Loucy (cell line): ENCODE data around the gene SCN10A.

ENCODE experiments used
- EZH2phosphoT487 ChIP-seq: fragments of 200-600 bp; IDR thresholded peaks from 2 replicates; pipeline ENCODE4 v1.6.1; 2018; ENCODE audit warnings: antibody characterized with exemption, mild to moderate bottlenecking, moderate library complexity, borderline replicate concordance
- TF ChIP-seq, protein P1 (sequence below): fragments of 200-600 bp; sonication (generic); conservative IDR thresholded peaks from 2 replicates; pipeline ENCODE4 v1.5.1; 2014; ENCODE audit warnings: mild to moderate bottlenecking, antibody characterized with exemption, low read length

DNA sequence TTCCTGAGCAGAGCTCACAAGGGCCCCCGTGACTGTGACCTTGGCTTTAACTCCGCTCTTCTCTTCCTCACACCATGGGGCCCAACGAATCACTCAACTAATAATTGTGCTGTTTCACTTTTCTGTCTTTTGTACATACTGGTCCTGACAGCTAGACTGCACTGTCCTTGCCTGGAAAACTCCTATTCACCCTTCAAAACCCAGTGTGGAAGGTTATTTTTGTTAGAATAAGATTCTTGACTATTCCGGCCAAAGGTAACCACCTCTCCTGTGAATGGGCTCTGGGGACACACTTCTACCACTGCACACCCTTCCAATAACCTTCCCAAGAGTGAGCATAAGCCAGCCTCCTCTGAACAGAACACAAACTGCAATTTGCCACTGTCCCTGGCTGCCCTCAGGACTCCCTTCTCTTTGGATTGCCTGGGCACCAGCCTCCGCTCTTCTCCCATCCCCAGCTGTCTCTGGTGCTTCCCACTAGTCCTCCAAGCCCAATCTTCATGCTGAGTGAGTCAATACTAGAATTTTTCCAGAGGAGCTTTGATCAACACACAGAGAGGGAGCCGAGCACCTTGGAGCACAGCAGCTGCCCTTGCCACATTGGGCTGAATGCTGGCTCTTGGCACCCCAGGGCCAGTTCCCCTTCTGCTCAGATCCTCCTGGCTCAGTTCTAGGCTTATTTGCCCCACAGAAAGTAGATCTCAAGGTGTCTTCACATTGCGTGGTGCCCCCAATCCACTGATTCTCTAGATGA lies 168.6 kb downstream of the SCN10A start:
- TF ChIP-seq, protein P1, sequence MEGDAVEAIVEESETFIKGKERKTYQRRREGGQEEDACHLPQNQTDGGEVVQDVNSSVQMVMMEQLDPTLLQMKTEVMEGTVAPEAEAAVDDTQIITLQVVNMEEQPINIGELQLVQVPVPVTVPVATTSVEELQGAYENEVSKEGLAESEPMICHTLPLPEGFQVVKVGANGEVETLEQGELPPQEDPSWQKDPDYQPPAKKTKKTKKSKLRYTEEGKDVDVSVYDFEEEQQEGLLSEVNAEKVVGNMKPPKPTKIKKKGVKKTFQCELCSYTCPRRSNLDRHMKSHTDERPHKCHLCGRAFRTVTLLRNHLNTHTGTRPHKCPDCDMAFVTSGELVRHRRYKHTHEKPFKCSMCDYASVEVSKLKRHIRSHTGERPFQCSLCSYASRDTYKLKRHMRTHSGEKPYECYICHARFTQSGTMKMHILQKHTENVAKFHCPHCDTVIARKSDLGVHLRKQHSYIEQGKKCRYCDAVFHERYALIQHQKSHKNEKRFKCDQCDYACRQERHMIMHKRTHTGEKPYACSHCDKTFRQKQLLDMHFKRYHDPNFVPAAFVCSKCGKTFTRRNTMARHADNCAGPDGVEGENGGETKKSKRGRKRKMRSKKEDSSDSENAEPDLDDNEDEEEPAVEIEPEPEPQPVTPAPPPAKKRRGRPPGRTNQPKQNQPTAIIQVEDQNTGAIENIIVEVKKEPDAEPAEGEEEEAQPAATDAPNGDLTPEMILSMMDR: no peak
- TF ChIP-seq EZH2phosphoT487: no peak
